Heart right ventricle (tissue), 16 donors: ENCODE measurements around the gene CPOX. TPM values are rescaled to one million over a fixed set of nuclear protein-coding genes. Genes with fewer than 3 reads are reported as not detected.

Source experiments
- ATAC-seq, 8 donors: fragments of 200-7000 bp; cut with Tn5 transposase; one replicate each; pipeline ENCODE4 v1.9.1; 2020; ENCODE audit warnings: mild to moderate bottlenecking in 8 of 8, moderate library complexity in 8 of 8, moderate number of reproducible peaks in 1 of 8
- DNase-seq, 2 donors: peaks; one replicate each; pipeline ENCODE4 v3.0.0-alpha.2; 2020
- H3K27ac ChIP-seq, 10 donors: fragments of 200-600 bp; sonication (generic) in 2 of 10; one replicate each; pipeline versions ENCODE4 v1.5.0 to v1.8.0; 2020 to 2022; ENCODE audit warnings: mild to moderate bottlenecking in 3 of 10
- H3K27me3 ChIP-seq, 7 donors: fragments of 200-600 bp; one replicate each; pipeline ENCODE4 v1.8.0; 2021 to 2022; ENCODE audit warnings: mild to moderate bottlenecking in 2 of 7
- H3K36me3 ChIP-seq, 9 donors: fragments of 200-600 bp; sonication (generic) in 1 of 9; one replicate each; pipeline versions ENCODE4 v1.5.0 to v1.8.0; 2020 to 2022; ENCODE audit warnings: mild to moderate bottlenecking in 2 of 9
- H3K4me1 ChIP-seq, 9 donors: fragments of 200-600 bp; sonication (generic) in 1 of 9; one replicate each; pipeline versions ENCODE4 v1.5.0 to v1.8.0; 2020 to 2022; ENCODE audit warnings: mild to moderate bottlenecking in 4 of 9
- H3K4me3 ChIP-seq, 10 donors: fragments of 200-600 bp; sonication (generic) in 2 of 10; one replicate each; pipeline versions ENCODE4 v1.5.0 to v1.8.0; 2020 to 2022; ENCODE audit warnings: mild to moderate bottlenecking in 7 of 10, moderate library complexity in 2 of 10
- H3K9me3 ChIP-seq, 11 donors: fragments of 200-600 bp in 10 of 11; sonication (generic) in 2 of 11; one replicate each; pipeline versions ENCODE4 v1.5.0 to v1.8.0; 2013 to 2022; ENCODE audit warnings: mild to moderate bottlenecking in 2 of 11, control low read depth in 1 of 11, moderate library complexity in 1 of 11
- WGBS, 2 donors: extraction: QIAGEN DNeasy Blood & Tissue Kit; methylation state at CpG; one replicate each; pipeline ENCODE4 v1.1.7; 2013; ENCODE audit warnings: inconsistent platforms in 1 of 2; 5-methylcytosine and 5-hydroxymethylcytosine counted together
- intact Hi-C, 10 donors: fragments of 100-400 bp; cut with DNase I; formaldehyde crosslinking; loops; one replicate each; pipeline versions ENCODE4 v1.11.1 to v1.14.2; 2022
- polyA plus RNA-seq, 2 donors: library from polyadenylated mRNA; stranded (reverse); fragments of 200-250 nt; gene quantifications; one replicate each; pipeline ENCODE4 v1.2.3, GENCODE V29; 2013
- total RNA-seq, 10 donors: library from RNA; stranded (reverse); fragmentation: NEBNext Ultra II Directional in 3 of 10; extraction: Animal tissue kit (Norgen Biotek cat#: 25700) in 3 of 10; gene quantifications; one replicate each; pipeline versions ENCODE4 v1.2.1 to v1.2.4, GENCODE V29; 2021 to 2023
- TF ChIP-seq, protein P1 (sequence below), 9 donors: fragments of 200-600 bp; sonication (generic) in 2 of 9; IDR thresholded peaks; one replicate each; pipeline versions ENCODE4 v1.5.0 to v1.8.0; 2021 to 2022; ENCODE audit warnings: antibody characterized with exemption in 9 of 9, mild to moderate bottlenecking in 5 of 9, moderate library complexity in 1 of 9
- donor health status: Arrhythmogenic right ventricular cardiomyopathy.
- donor health status: ischemic (EF 13 %, LVEDD 7.1; RV severe dilation, severe dysfunction).
- donor health status: healthy with polysubstance abuse.
- donor health status: DM: no; HTN: yes; CAD: no.
- donor health status: DM: no; HTN: no; CAD: no.
- donor health status: ischemic (EF 25% LVEDD 6.9; RV normal size, moderate dysfunction).
- donor health status: ischemic (EF 25% LVEDD 5.7; RV mildly dilated, moderate dysfunction).
- donor health status: healthy.
- donor health status: DM: yes; HTN: yes; CAD: no.
- donor health status: Ischemic cardiomyopathy.
- donor health status: ischemic (EF 35%, LVEDD 5.7; RV mildly dilated, moderate dysfunction).
- donor health status: nonischemic (EF 11% LVEDD 7.7; RV severe dilation, severe dysfunction).
- donor health status: DM: yes; HTN: yes; CAD: no.
- donor health status: PGD.
- donor health status: ischemic (EF 29% LVEDD 5.4; RV normal size, mild dysfunction).
- donor health status: nonischemic (EF 23%, LVEDD 6.1; RV moderate dilation, normal function).

Gene CPOX
- total and polyA plus RNA-seq, 12 donors = 7.7 to 12.5 (median 11.0) TPM

DNA sequence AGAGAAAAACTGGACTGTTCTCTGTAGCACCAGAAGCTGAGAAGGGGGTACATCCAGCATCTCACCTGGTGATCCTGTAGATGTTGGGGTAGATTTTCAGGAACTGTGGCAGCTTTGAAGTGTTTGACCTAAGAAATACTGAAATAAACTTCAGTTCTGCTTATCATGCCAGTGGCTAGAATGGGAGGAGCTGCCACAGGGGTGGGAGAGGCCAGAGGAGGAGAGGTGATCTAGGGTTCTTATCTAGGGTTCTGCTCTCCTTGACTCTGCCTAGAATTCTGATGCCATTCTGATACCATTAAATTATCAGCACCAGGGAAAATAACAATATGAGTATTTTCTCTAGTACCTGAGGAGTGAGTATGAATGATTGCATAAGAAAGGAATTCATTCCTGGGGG, 10.2 kb upstream of the CPOX start:
- Histone ChIP-seq H3K4me1 (peaks cover 0 to 6% (median 0%) of the 10 kb centered on the region in 9 donors), H3K9me3 (peaks cover 0 to 9% (median 0%) of the 10 kb centered on the region in 11 donors), H3K4me3 (no peak overlapping the region), H3K27ac (no peak overlapping the region), H3K27me3 (no peaks in the 10 kb centered on the region), H3K36me3 (no peaks in the 10 kb centered on the region)
- TF ChIP-seq, protein P1, sequence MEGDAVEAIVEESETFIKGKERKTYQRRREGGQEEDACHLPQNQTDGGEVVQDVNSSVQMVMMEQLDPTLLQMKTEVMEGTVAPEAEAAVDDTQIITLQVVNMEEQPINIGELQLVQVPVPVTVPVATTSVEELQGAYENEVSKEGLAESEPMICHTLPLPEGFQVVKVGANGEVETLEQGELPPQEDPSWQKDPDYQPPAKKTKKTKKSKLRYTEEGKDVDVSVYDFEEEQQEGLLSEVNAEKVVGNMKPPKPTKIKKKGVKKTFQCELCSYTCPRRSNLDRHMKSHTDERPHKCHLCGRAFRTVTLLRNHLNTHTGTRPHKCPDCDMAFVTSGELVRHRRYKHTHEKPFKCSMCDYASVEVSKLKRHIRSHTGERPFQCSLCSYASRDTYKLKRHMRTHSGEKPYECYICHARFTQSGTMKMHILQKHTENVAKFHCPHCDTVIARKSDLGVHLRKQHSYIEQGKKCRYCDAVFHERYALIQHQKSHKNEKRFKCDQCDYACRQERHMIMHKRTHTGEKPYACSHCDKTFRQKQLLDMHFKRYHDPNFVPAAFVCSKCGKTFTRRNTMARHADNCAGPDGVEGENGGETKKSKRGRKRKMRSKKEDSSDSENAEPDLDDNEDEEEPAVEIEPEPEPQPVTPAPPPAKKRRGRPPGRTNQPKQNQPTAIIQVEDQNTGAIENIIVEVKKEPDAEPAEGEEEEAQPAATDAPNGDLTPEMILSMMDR (IDR thresholded peaks at IDR 0.05) = no peak
- intact Hi-C loops = loop anchor here (1.0 to 10.0 kb wide), 11 partner anchors 101 to 391 kb away; no protein-coding TSS in a partner anchor
- no peak for DNase-seq
- ATAC-seq = no peak

DNA sequence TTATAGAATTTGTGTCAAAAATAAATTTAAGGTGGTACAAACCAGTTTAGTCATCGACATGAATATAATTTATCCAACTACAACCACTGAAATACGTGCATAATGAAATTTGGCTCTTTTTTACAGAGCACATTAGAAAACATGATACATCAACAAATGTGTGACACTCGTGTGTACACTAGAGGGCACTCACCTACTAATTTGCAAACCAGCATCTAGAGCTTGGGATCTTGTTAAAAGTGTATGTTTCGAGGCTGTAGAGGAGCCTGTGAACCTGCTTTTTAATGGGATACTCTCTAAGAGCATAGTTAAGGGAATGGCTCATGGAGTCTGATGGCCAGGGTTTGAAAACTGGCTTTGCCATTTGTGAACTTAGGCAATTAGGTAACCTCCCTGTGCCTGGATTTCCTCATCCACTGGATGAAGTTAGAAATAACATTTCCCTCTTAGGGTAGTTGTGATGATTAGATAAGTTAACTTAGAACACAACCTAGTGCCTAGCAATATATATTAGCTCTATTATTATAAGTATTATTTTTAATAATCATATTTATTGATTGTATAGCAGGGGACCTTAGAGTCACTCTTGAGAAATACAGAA, 8.8 kb upstream of the CPOX start:
- DNase-seq (peak in 1 of 2 donors; percentile 50), ATAC-seq (peak; percentile 61 to 90 (median 86))
- intact Hi-C loops = loop anchor here (1.0 to 10.0 kb wide), 12 partner anchors 103 to 393 kb away; no protein-coding TSS in a partner anchor
- Histone ChIP-seq H3K9me3 (peaks cover 0 to 5% (median 0%) of the 10 kb centered on the region in 11 donors), H3K4me3 (no peak overlapping the region), H3K27me3 (no peaks in the 10 kb centered on the region), H3K27ac (no peak overlapping the region), H3K4me1 (peaks cover 0 to 6% (median 0%) of the 10 kb centered on the region in 9 donors), H3K36me3 (no peaks in the 10 kb centered on the region)
- WGBS, 2 donors = 5 to 6% methylated on average over 4 of the region's 4 CpGs
- TF ChIP-seq, protein P1 (IDR thresholded peaks at IDR 0.05) = peak; percentile 55 to 88 (median 74)

DNA sequence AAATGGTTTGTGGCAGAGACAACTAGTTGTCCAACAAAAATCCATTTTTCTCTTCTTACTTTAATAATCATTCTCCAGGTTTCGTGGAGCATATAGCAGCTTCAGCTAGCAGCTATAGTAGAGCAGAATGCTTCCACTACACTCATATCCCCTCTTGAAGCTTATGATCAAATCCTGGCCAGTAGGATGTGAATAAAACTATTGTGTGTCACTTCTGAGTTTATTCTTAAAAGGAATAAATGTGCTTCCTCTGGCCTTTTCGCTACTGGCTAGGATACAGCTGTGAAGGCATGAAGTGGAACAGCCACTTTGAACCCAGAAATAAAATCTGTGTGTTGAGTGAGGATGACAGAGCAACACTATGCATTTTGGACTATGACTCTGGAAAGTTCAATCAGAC, 7.8 kb upstream of the CPOX start:
- Histone ChIP-seq H3K4me3 (no peak overlapping the region), H3K36me3 (no peaks in the 10 kb centered on the region), H3K9me3 (no peaks in the 10 kb centered on the region), H3K27ac (no peak overlapping the region), H3K4me1 (peaks cover 0 to 6% (median 0%) of the 10 kb centered on the region in 9 donors), H3K27me3 (no peaks in the 10 kb centered on the region)
- no peak for DNase-seq
- TF ChIP-seq, protein P1 (IDR thresholded peaks at IDR 0.05) = no peak
- WGBS, 2 donors = 79 to 88% methylated on average over 2 of the region's 2 CpGs
- intact Hi-C loops = loop anchor here in 9 of 10 donors (5.0 to 10.0 kb wide), 7 partner anchors 104 to 394 kb away; no protein-coding TSS in a partner anchor
- no peak for ATAC-seq

DNA sequence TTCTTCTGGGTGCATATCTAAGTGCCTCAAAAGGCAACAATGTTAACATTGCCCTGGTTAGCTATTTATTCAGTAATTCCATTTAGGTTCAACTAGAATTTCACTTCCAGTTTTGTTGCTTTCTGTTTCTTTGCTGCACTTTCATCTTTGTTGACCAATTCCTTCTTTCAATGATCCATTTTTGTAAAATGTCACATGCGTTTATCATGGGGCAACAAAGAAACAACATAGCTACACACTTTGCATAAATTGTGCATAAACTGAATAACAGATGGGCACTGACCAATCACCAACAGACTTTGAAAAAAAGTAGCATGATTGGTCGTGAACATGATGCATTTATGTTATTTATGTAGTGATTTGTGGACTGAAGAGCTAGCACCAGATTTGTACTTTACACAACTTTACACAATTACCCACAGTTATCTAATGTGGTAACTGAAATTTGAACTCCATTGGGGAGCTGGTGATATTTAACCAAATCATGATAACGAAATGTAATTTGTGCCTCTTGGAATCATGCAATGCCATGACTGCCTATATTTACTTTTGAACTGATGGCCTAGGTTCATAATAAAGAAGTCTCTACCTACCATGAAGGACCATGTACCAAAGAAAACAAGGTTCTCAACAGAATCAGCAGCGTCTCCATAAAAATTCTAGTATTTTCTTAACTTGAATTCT, 7.1 kb upstream of the CPOX start:
- intact Hi-C loops = loop anchor here in 9 of 10 donors (5.0 to 10.0 kb wide), 7 partner anchors 104 to 394 kb away; no protein-coding TSS in a partner anchor
- DNase-seq (no peak), ATAC-seq (no peak)
- peaks cover 0 to 6% (median 0%) of the 10 kb centered on the region in 9 donors for H3K4me1 ChIP-seq
- H3K27me3 ChIP-seq = no peaks in the 10 kb centered on the region
- 90 to 92% methylated on average over 4 of the region's 4 CpGs for WGBS, 2 donors
- H3K36me3 ChIP-seq = no peaks in the 10 kb centered on the region
- TF ChIP-seq, protein P1 (IDR thresholded peaks at IDR 0.05) = no peak
- H3K9me3 ChIP-seq = no peaks in the 10 kb centered on the region
- H3K4me3 ChIP-seq = no peak overlapping the region
- H3K27ac ChIP-seq = no peak overlapping the region
